H1 (cell line): ENCODE data around the gene TRPV4. TPM values are rescaled to one million over a fixed set of nuclear protein-coding genes. Genes with fewer than 3 reads are reported as not detected.

Experiments used
- CTCF ChIA-PET: fragments of 300-600 bp; sonication (Branson Sonifier 250); formaldehyde crosslinking; loops from one replicate; lab custom pipeline; 2021; ENCODE audit not compliant: partially characterized antibody; lab: Charles Lee
- POLR2A ChIA-PET: fragments of 300-600 bp; sonication (Branson Sonifier 250); formaldehyde crosslinking; loops from one replicate; lab custom pipeline; 2021; ENCODE audit warnings: inconsistent platforms; ENCODE audit not compliant: partially characterized antibody; lab: Charles Lee
- DNase-seq, 2 experiments: peaks; one replicate each; pipeline versions ENCODE4 v3.0.0 to v3.0.0-alpha.2; 2010 to 2022; ENCODE audit warnings: low spot score in 2 of 2, low read depth in 1 of 2, mixed read lengths in 1 of 2
- FAIRE-seq: peaks from 2 replicates; lab custom pipeline; 2011; peaks lifted over from hg19 to GRCh38; lab: Jason Lieb, UNC
- H2AFZ ChIP-seq: 2 replicates; pipeline ENCODE4 v1.8.1; 2012; ENCODE audit warnings: low read length, inconsistent platforms
- H2AK5ac ChIP-seq: 2 replicates; pipeline ENCODE4 v1.6.1; 2013; ENCODE audit warnings: low read depth, low read length
- H2BK120ac ChIP-seq: replicated peaks from 2 replicates; pipeline ENCODE3; 2013; ENCODE audit warnings: low read depth, low read length, inconsistent platforms
- H2BK12ac ChIP-seq: 2 replicates; pipeline ENCODE4 v1.6.1; 2013; ENCODE audit warnings: low read depth, low read length
- H2BK15ac ChIP-seq: 2 replicates; pipeline ENCODE4 v1.6.1; 2013; ENCODE audit warnings: low read length
- H2BK20ac ChIP-seq: 2 replicates; pipeline ENCODE4 v1.6.1; 2013; ENCODE audit warnings: low read length
- H2BK5ac ChIP-seq: 2 replicates; pipeline ENCODE4 v1.6.1; 2013; ENCODE audit warnings: low read depth, low read length
- H3K14ac ChIP-seq: 2 replicates; pipeline ENCODE4 v1.6.1; 2013; ENCODE audit warnings: inconsistent platforms; ENCODE audit not compliant: insufficient read length
- H3K18ac ChIP-seq: 2 replicates; pipeline ENCODE4 v1.6.1; 2013; ENCODE audit warnings: low read length; ENCODE audit errors: extremely low read depth
- H3K23ac ChIP-seq: 2 replicates; pipeline ENCODE4 v1.6.1; 2013; ENCODE audit warnings: inconsistent platforms; ENCODE audit not compliant: insufficient read length
- H3K23me2 ChIP-seq: 2 replicates; pipeline ENCODE4 v1.6.1; 2013; ENCODE audit warnings: low read depth, low read length
- H3K27ac ChIP-seq: 2 replicates; pipeline ENCODE4 v1.6.1; 2011; ENCODE audit warnings: low read depth, low read length, inconsistent platforms
- H3K27me3 ChIP-seq, 4 experiments: replicated peaks in 1 of 4; 1 replicate in 1 of 4; 2 replicates in 3 of 4; pipeline versions ENCODE4 v1.6.1 to v1.8.1; 2011 to 2013; ENCODE audit warnings: low read length in 3 of 4, mild to moderate bottlenecking in 3 of 4, inconsistent platforms in 2 of 4, mixed read lengths in 2 of 4, moderate library complexity in 1 of 4; ENCODE audit not compliant: control insufficient read depth in 3 of 4, insufficient read depth in 3 of 4; ENCODE audit errors: extremely low read depth in 1 of 4
- H3K36me3 ChIP-seq, 4 experiments: 2 replicates each; pipeline versions ENCODE4 v1.6.1 to v1.8.1; 2011 to 2013; ENCODE audit warnings: mild to moderate bottlenecking in 4 of 4, low read length in 3 of 4, moderate library complexity in 2 of 4, control low read depth in 1 of 4, inconsistent platforms in 1 of 4; ENCODE audit not compliant: insufficient read depth in 4 of 4, control insufficient read depth in 2 of 4
- H3K4ac ChIP-seq: replicated peaks from 2 replicates; pipeline ENCODE3; 2013; ENCODE audit warnings: low read length, low read depth, mixed read lengths, inconsistent platforms; ENCODE audit not compliant: insufficient read length
- H3K4me1 ChIP-seq, 4 experiments: replicated peaks in 1 of 4; 1 replicate in 1 of 4; 2 replicates in 3 of 4; pipeline versions ENCODE4 v1.6.1 to v1.8.1; 2011 to 2013; ENCODE audit warnings: low read length in 3 of 4, inconsistent platforms in 2 of 4, mixed read lengths in 1 of 4; ENCODE audit not compliant: insufficient read depth in 4 of 4, control insufficient read depth in 3 of 4
- H3K4me2 ChIP-seq, 2 experiments: 2 replicates each; pipeline versions ENCODE4 v1.6.1 to v1.8.1; 2011 to 2013; ENCODE audit warnings: low read depth in 2 of 2, low read length in 2 of 2, control low read depth in 1 of 2, inconsistent platforms in 1 of 2, mild to moderate bottlenecking in 1 of 2; ENCODE audit not compliant: insufficient read depth in 1 of 2
- H3K4me3 ChIP-seq, 4 experiments: fragments of 200-600, 300-600 bp in 1 of 4; sonication (generic), shearing (Covaris generic), sonication (Bioruptor Twin) in 1 of 4; 2 replicates each; pipeline versions ENCODE4 v1.5.1 to v1.8.1; 2011 to 2016; ENCODE audit warnings: low read length in 4 of 4, low read depth in 3 of 4, control low read depth in 2 of 4, inconsistent platforms in 2 of 4, mild to moderate bottlenecking in 2 of 4, mixed read lengths in 1 of 4, moderate library complexity in 1 of 4; ENCODE audit not compliant: insufficient read depth in 2 of 4; ENCODE audit errors: extremely low read depth in 1 of 4
- H3K56ac ChIP-seq: replicated peaks from 2 replicates; pipeline ENCODE3; 2013; ENCODE audit warnings: low read depth, mild to moderate bottlenecking, mixed read lengths, low read length, inconsistent platforms; ENCODE audit not compliant: insufficient read length
- H3K79me1 ChIP-seq: 2 replicates; pipeline ENCODE4 v1.6.1; 2013; ENCODE audit warnings: low read depth, low read length, control low read depth
- H3K79me2 ChIP-seq, 2 experiments: 2 replicates each; pipeline versions ENCODE4 v1.6.1 to v1.8.1; 2012 to 2013; ENCODE audit warnings: low read length in 2 of 2, mild to moderate bottlenecking in 2 of 2, inconsistent platforms in 1 of 2; ENCODE audit not compliant: insufficient read depth in 2 of 2, control insufficient read depth in 1 of 2
- H3K9ac ChIP-seq, 4 experiments: replicated peaks in 1 of 4; 1 replicate in 1 of 4; 2 replicates in 3 of 4; pipeline versions ENCODE4 v1.6.1 to v1.8.1; 2011 to 2013; ENCODE audit warnings: low read depth in 3 of 4, low read length in 3 of 4, control low read depth in 2 of 4, mild to moderate bottlenecking in 2 of 4, moderate library complexity in 2 of 4, inconsistent platforms in 1 of 4; ENCODE audit errors: extremely low read depth in 1 of 4
- H3K9me3 ChIP-seq, 2 experiments: 2 replicates each; pipeline versions ENCODE4 v1.6.1 to v1.8.1; 2012 to 2013; ENCODE audit warnings: mild to moderate bottlenecking in 2 of 2, moderate library complexity in 2 of 2, control low read depth in 1 of 2, inconsistent platforms in 1 of 2, low read depth in 1 of 2, low read length in 1 of 2, mixed read lengths in 1 of 2; ENCODE audit not compliant: insufficient read depth in 2 of 2
- H4K20me1 ChIP-seq, 2 experiments: replicated peaks in 1 of 2; 2 replicates each; pipeline versions ENCODE3 to v1.8.1; 2011 to 2013; ENCODE audit warnings: inconsistent platforms in 2 of 2, low read length in 2 of 2, mild to moderate bottlenecking in 1 of 2; ENCODE audit not compliant: insufficient read depth in 2 of 2, control insufficient read depth in 1 of 2
- H4K5ac ChIP-seq: 2 replicates; pipeline ENCODE4 v1.6.1; 2013; ENCODE audit warnings: low read length, low read depth, mixed read lengths, inconsistent platforms; ENCODE audit not compliant: insufficient read length
- H4K8ac ChIP-seq: 2 replicates; pipeline ENCODE4 v1.8.0; 2013; ENCODE audit warnings: mild to moderate bottlenecking, moderate library complexity, low read length, inconsistent platforms; ENCODE audit not compliant: insufficient read depth; ENCODE audit errors: extremely low read depth
- H4K91ac ChIP-seq: replicated peaks from 2 replicates; pipeline ENCODE3; 2013; ENCODE audit warnings: low read length, mixed read lengths, inconsistent platforms; ENCODE audit not compliant: insufficient read length
- BACH1 ChIP-seq: IDR thresholded peaks from 2 replicates; pipeline ENCODE4 v1.6.1; 2012; ENCODE audit warnings: low read length, improper control_type of control experiment
- CHD2 ChIP-seq: IDR thresholded peaks from 2 replicates; pipeline ENCODE4 v1.6.1; 2012; ENCODE audit warnings: low read length, improper control_type of control experiment
- EGR1 ChIP-seq: IDR thresholded peaks from 2 replicates; pipeline ENCODE4 v1.6.1; 2011; ENCODE audit warnings: low read depth, low read length, borderline replicate concordance
- EZH2 ChIP-seq: fragments of 200-600 bp; sonication (generic); IDR thresholded peaks from 2 replicates; pipeline ENCODE4 v1.7.1; 2012; ENCODE audit warnings: low read depth, mild to moderate bottlenecking, moderate library complexity, low read length, inconsistent platforms; ENCODE audit not compliant: severe bottlenecking
- GABPA ChIP-seq: IDR thresholded peaks from 2 replicates; pipeline ENCODE4 v1.6.1; 2011; ENCODE audit warnings: mild to moderate bottlenecking, low read length, moderate library complexity, borderline replicate concordance; ENCODE audit not compliant: insufficient read depth
- GTF2F1 ChIP-seq: IDR thresholded peaks from 2 replicates; pipeline ENCODE4 v1.6.1; 2012; ENCODE audit warnings: low read depth, low read length, improper control_type of control experiment, borderline replicate concordance
- PHF8 ChIP-seq: fragments of 200-600 bp; sonication (generic); conservative IDR thresholded peaks from 2 replicates; pipeline ENCODE4 v1.7.1; 2012; ENCODE audit warnings: low read depth, mild to moderate bottlenecking, inconsistent platforms, low read length, moderate library complexity
- SIN3A ChIP-seq, 2 experiments: IDR thresholded peaks in 1 of 2; conservative IDR thresholded peaks in 1 of 2; 2 replicates each; pipeline ENCODE4 v1.6.1; 2011 to 2012; ENCODE audit warnings: low read length in 2 of 2, improper control_type of control experiment in 1 of 2, low read depth in 1 of 2, mild to moderate bottlenecking in 1 of 2
- SP4 ChIP-seq: IDR thresholded peaks from 2 replicates; pipeline ENCODE4 v1.6.1; 2012; ENCODE audit warnings: low read length, inconsistent platforms
- SRF ChIP-seq: IDR thresholded peaks from 2 replicates; pipeline ENCODE4 v1.6.1; 2011; ENCODE audit warnings: mild to moderate bottlenecking, low read depth, low read length, moderate library complexity
- TAF7 ChIP-seq: optimal IDR thresholded peaks from 2 replicates; pipeline ENCODE3; 2011; ENCODE audit warnings: low read depth, mild to moderate bottlenecking, inconsistent platforms, low read length, moderate library complexity, borderline replicate concordance
- WGBS, 2 experiments: shearing (Covaris generic) in 1 of 2; methylation state at CpG; one replicate each; pipeline versions ENCODE4 v1.1.6 to v1.1.7; 2013 to 2015; ENCODE audit warnings: low lambda C conversion rate in 2 of 2, mixed read lengths in 2 of 2, inconsistent platforms in 1 of 2, low coverage in 1 of 2, missing lambda C conversion rate in 1 of 2; ENCODE audit not compliant: insufficient replicate concordance in 2 of 2, insufficient coverage in 1 of 2, insufficient read length in 1 of 2; ENCODE audit errors: extremely low coverage in 1 of 2, missing lambda C conversion rate in 1 of 2; 5-methylcytosine and 5-hydroxymethylcytosine counted together
- polyA plus RNA-seq, 7 experiments: library from polyadenylated mRNA; depleted of rRNA in 3 of 7; stranded (reverse) in 5 of 7; unstranded in 2 of 7; fragments of >200 nt in 5 of 7; fragments of 200-250 nt in 2 of 7; gene quantifications; 1 replicate in 5 of 7; 2 replicates in 1 of 7; 4 replicates in 1 of 7; pipeline versions ENCODE4 v1.2.1 to v1.2.3, GENCODE V29; 2011 to 2013; ENCODE audit warnings: missing spikeins in 2 of 7, mixed read lengths in 2 of 7
- total RNA-seq: library from RNA; stranded (reverse); fragmentation: NEBNext Ultra II Directional; extraction: Animal tissue kit (Norgen Biotek cat#: 25700); gene quantifications from 2 replicates; pipeline ENCODE4 v1.2.1, GENCODE V29; 2021
- TF ChIP-seq, protein P1 (sequence below): IDR thresholded peaks from 2 replicates; pipeline ENCODE4 v1.6.1; 2012; ENCODE audit warnings: low read length, inconsistent platforms

TRPV4 gene
- total and polyA plus RNA-seq, 2 of the 8 experiments (the other 6 are each of a cell fraction or from before 2014, with no cell fraction given): 2.1 to 6.2 TPM

DNA sequence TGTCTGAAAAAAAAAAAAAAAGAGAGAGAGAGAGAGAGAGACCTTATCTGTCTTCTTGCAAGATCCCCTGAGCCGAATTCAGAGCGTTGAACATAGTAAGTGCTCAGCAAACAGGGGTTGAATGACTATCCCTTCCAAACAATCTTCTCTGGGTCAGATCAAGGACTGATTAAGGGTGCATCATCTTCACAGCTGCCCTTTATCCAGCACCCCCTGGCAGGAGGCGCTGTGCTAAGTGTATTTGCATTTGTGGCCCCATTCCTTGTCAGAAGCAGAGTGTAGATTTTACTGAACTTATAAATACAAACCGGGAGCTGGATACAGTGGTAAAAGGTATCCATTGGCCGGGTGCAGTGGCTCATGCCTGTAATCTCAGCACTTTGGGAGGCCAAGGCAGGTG is 8.8 kb upstream of the TRPV4 start:
- H3K79me1 ChIP-seq: no peaks in the 10 kb centered on the region
- 92% methylated on average over 5 of the region's 5 CpGs; no CpG with 5 or more reads in 1 of the 2 experiments for whole genome bisulfite sequencing, 2 experiments
- no peaks in the 10 kb centered on the region for H3K79me2 ChIP-seq
- no peak overlapping the region for H2BK120ac ChIP-seq
- H3K27ac ChIP-seq: no peak overlapping the region
- no peak overlapping the region for H3K4me2 ChIP-seq
- no peaks in the 10 kb centered on the region for H3K27me3 ChIP-seq
- no peak overlapping the region for H3K4ac ChIP-seq
- no peaks in the 10 kb centered on the region for H4K20me1 ChIP-seq
- H4K8ac ChIP-seq: no peak overlapping the region
- no peaks in the 10 kb centered on the region for H3K9me3 ChIP-seq
- H2BK12ac ChIP-seq: no peak overlapping the region
- ChIA-PET CTCF (interaction anchor here (0.7 to 10.9 kb wide), 11 partner anchors 10 to 171 kb away, joined by 3 to 183 read pairs (median 3); partner anchors contain the start of gene TRPV4), POLR2A (interaction anchor here (2.1 kb wide), 1 partner anchor 10 kb away, joined by 9 read pairs; the partner anchor contains the start of gene TRPV4)
- H3K9ac ChIP-seq: no peak overlapping the region
- H3K18ac ChIP-seq: no peak overlapping the region
- no peak overlapping the region for H2AK5ac ChIP-seq
- no peaks in the 10 kb centered on the region for H3K36me3 ChIP-seq
- FAIRE-seq (no peak), DNase-seq (no peak)
- H3K4me1 ChIP-seq: peaks cover 0 to 7% (median 4%) of the 10 kb centered on the region in 4 experiments; a peak in 5 of 7 replicates
- H3K4me3 ChIP-seq: no peak overlapping the region
- H3K56ac ChIP-seq: no peak overlapping the region
- no peaks in the 10 kb centered on the region for H3K23me2 ChIP-seq
- H2BK5ac ChIP-seq: no peak overlapping the region
- TF ChIP-seq SIN3A (conservative IDR thresholded peaks at IDR 0.05 in 1 of 2, IDR thresholded peaks at IDR 0.05 in 1 of 2; ENCODE audit: low read depth in 1 of 2, low read length in 2 of 2) (no peak), EZH2 (no peak), PHF8 (no peak), TAF7 (no peak), CHD2 (no peak), GTF2F1 (no peak), SP4 (no peak), SRF (no peak), GABPA (no peak), BACH1 (no peak), EGR1 (no peak)
- TF ChIP-seq, protein P1, sequence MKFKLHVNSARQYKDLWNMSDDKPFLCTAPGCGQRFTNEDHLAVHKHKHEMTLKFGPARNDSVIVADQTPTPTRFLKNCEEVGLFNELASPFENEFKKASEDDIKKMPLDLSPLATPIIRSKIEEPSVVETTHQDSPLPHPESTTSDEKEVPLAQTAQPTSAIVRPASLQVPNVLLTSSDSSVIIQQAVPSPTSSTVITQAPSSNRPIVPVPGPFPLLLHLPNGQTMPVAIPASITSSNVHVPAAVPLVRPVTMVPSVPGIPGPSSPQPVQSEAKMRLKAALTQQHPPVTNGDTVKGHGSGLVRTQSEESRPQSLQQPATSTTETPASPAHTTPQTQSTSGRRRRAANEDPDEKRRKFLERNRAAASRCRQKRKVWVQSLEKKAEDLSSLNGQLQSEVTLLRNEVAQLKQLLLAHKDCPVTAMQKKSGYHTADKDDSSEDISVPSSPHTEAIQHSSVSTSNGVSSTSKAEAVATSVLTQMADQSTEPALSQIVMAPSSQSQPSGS: no peak
- no peak overlapping the region for H2BK15ac ChIP-seq
- H3K14ac ChIP-seq: no peak overlapping the region
- no peak overlapping the region for H2BK20ac ChIP-seq
- no peak overlapping the region for H2AFZ ChIP-seq
- H4K91ac ChIP-seq: no peak overlapping the region
- H3K23ac ChIP-seq: no peak overlapping the region
- H4K5ac ChIP-seq: no peak overlapping the region
